Measurements from ENCODE around the gene AGPAT2. TPM values are rescaled to one million over a fixed set of nuclear protein-coding genes. Genes with fewer than 3 reads are reported as not detected.

AGPAT2 gene
- total RNA-seq, 2 experiments from 2014 or later: 3.6 to 4.0 TPM

DNA sequence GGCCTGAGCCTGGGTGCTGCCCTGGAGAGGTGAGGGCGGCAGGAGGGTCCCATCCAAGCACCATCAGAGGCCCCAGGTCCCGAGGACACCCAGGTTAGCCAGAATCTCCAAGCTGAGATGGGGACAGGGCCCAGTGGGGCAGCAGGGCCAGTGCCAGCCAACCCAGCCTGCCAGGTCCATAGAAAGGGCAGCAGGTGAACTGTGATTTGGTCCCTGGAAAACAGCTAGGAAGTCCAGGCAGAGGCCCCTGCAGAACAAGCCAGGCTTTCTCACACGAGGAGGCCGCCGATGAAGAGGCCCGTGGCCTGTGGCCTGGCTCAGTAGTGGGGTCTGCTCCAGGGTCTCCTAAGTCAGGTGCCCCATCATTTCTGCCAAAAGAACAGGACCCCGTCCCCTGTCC, 2.0 kb downstream of the AGPAT2 start:
- intact Hi-C loops (cut with DNase I, micrococcal nuclease): no loop called here
- POLR2A ChIA-PET: no interaction called here
- peak overlapping the region; percentile 25 for H3K4me3 Mint-ChIP-seq

DNA sequence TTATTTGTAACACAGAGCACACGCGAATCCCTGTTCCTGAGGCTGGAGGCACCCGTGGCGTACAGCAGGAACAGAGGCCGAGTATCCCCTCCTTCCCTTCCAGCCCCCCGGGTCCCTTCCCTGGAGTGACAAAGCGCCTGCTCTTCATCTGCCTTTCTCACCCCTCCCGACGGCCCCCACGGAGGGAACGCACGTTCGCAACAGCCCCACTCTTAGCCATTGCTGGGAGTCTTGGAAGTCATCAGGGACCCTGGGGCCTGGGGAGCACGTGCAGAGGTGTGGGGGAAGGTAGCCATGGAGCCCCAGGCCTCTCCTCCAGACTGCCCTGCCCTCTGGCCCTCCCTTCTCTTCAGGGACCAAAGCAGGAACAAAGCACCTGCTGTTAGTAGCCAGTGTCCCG, 2.5 kb downstream of the AGPAT2 start:
- H3K4me3 Mint-ChIP-seq: peak overlapping the region; percentile 7
- H3K36me3 Mint-ChIP-seq (ENCODE audit: low read depth): no peaks in the 10 kb centered on the region
- Histone ChIP-seq H3K4me1 (ENCODE audit: insufficient read depth, low read length) (peaks cover 27% of the 10 kb centered on the region), H3K4me3 (ENCODE audit: low read length) (no peak overlapping the region), H3K27ac (ENCODE audit: low read depth in 1 of 2, low read length in 2 of 2) (no peak overlapping the region), H3K9me3 (ENCODE audit: control insufficient read depth in 1 of 2, insufficient read depth in 1 of 2, low read length in 2 of 2) (peaks cover 0 to 8% of the 10 kb centered on the region in 2 experiments), H3K27me3 (ENCODE audit: control insufficient read depth in 1 of 2, insufficient read depth in 2 of 2, low read length in 2 of 2) (no peaks in the 10 kb centered on the region), H3K36me3 (ENCODE audit: insufficient read depth, low read length) (no peaks in the 10 kb centered on the region)
- ChIA-PET POLR2A (no interaction called here), CTCF (no interaction called here)
- intact Hi-C loops (cut with DNase I, micrococcal nuclease): no loop called here
- DNase-seq: no peak
- H3K4me1 Mint-ChIP-seq (ENCODE audit: low read depth): peaks cover 2% of the 10 kb centered on the region
- H3K27ac Mint-ChIP-seq: no peak overlapping the region
- ATAC-seq (ENCODE audit: poor library complexity): no peak
- TF ChIP-seq, protein P1, sequence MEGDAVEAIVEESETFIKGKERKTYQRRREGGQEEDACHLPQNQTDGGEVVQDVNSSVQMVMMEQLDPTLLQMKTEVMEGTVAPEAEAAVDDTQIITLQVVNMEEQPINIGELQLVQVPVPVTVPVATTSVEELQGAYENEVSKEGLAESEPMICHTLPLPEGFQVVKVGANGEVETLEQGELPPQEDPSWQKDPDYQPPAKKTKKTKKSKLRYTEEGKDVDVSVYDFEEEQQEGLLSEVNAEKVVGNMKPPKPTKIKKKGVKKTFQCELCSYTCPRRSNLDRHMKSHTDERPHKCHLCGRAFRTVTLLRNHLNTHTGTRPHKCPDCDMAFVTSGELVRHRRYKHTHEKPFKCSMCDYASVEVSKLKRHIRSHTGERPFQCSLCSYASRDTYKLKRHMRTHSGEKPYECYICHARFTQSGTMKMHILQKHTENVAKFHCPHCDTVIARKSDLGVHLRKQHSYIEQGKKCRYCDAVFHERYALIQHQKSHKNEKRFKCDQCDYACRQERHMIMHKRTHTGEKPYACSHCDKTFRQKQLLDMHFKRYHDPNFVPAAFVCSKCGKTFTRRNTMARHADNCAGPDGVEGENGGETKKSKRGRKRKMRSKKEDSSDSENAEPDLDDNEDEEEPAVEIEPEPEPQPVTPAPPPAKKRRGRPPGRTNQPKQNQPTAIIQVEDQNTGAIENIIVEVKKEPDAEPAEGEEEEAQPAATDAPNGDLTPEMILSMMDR (IDR thresholded peaks at IDR 0.05): no peak
- no peaks in the 10 kb centered on the region for H3K27me3 Mint-ChIP-seq
- H3K9me3 Mint-ChIP-seq: no peaks in the 10 kb centered on the region

More for the DNA sequence above, 2.0 kb downstream of the AGPAT2 start:
- ATAC-seq (ENCODE audit: poor library complexity) (no peak), DNase-seq (no peak)
- Histone ChIP-seq H3K36me3 (ENCODE audit: insufficient read depth, low read length) (no peaks in the 10 kb centered on the region), H3K27ac (ENCODE audit: low read depth in 1 of 2, low read length in 2 of 2) (no peak overlapping the region), H3K27me3 (ENCODE audit: control insufficient read depth in 1 of 2, insufficient read depth in 2 of 2, low read length in 2 of 2) (no peaks in the 10 kb centered on the region), H3K9me3 (ENCODE audit: control insufficient read depth in 1 of 2, insufficient read depth in 1 of 2, low read length in 2 of 2) (peaks cover 0 to 8% of the 10 kb centered on the region in 2 experiments), H3K4me3 (ENCODE audit: low read length) (no peak overlapping the region), H3K4me1 (ENCODE audit: insufficient read depth, low read length) (peaks cover 27% of the 10 kb centered on the region)
- H3K36me3 Mint-ChIP-seq (ENCODE audit: low read depth): no peaks in the 10 kb centered on the region
- H3K27me3 Mint-ChIP-seq: peaks cover 3% of the 10 kb centered on the region
- TF ChIP-seq, protein P1 (IDR thresholded peaks at IDR 0.05): no peak
- no peaks in the 10 kb centered on the region for H3K4me1 Mint-ChIP-seq (ENCODE audit: low read depth)
- CTCF ChIA-PET: no interaction called here
- no peak overlapping the region for H3K27ac Mint-ChIP-seq
- no peaks in the 10 kb centered on the region for H3K9me3 Mint-ChIP-seq

DNA sequence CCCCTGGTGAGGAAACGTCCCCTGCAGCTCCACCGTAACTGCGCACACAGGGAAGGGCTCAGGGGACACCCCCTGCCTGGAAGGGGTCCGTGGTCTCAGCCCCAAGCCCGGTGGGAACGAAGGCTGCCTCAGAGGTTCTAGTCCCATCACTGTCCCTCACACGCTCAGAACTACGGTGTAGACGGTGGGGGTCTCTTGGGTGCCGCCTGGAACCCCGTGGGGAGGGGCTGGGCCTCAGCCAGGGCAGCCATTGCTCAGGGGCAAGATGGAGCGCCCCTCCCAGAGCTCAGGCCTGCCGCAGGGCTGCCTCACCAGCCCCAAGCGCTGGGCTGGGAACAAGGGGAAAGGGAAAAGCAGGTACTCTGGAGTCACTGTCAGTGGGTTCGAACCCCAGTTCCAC, 2.9 kb downstream of the AGPAT2 start:
- Histone ChIP-seq H3K4me1 (ENCODE audit: insufficient read depth, low read length) (peaks cover 27% of the 10 kb centered on the region), H3K27ac (ENCODE audit: low read depth in 1 of 2, low read length in 2 of 2) (no peak overlapping the region), H3K4me3 (ENCODE audit: low read length) (no peak overlapping the region), H3K27me3 (ENCODE audit: control insufficient read depth in 1 of 2, insufficient read depth in 2 of 2, low read length in 2 of 2) (no peaks in the 10 kb centered on the region), H3K36me3 (ENCODE audit: insufficient read depth, low read length) (no peaks in the 10 kb centered on the region), H3K9me3 (ENCODE audit: control insufficient read depth in 1 of 2, insufficient read depth in 1 of 2, low read length in 2 of 2) (peaks cover 0 to 8% of the 10 kb centered on the region in 2 experiments)
- no peak overlapping the region for H3K4me3 Mint-ChIP-seq
- CTCF ChIA-PET: no interaction called here
- TF ChIP-seq, protein P1 (IDR thresholded peaks at IDR 0.05): no peak
- POLR2A ChIA-PET: no interaction called here
- H3K27me3 Mint-ChIP-seq: no peaks in the 10 kb centered on the region
- intact Hi-C loops (cut with DNase I, micrococcal nuclease): no loop called here
- no peak for DNase-seq
- no peaks in the 10 kb centered on the region for H3K9me3 Mint-ChIP-seq
- no peak overlapping the region for H3K27ac Mint-ChIP-seq
- H3K4me1 Mint-ChIP-seq (ENCODE audit: low read depth): peaks cover 4% of the 10 kb centered on the region
- no peaks in the 10 kb centered on the region for H3K36me3 Mint-ChIP-seq (ENCODE audit: low read depth)
- ATAC-seq (ENCODE audit: poor library complexity): no peak

All from CD4-positive, alpha-beta T cell (primary cell).